ENCODE measurements around the gene ACTL10. TPM values are rescaled to one million over a fixed set of nuclear protein-coding genes. Genes with fewer than 3 reads are reported as not detected.

The ACTL10 gene
- total RNA-seq, 4 donors from 2014 or later, result 1.5 to 14.1 (median 3.0) TPM; not detected in 1

DNA sequence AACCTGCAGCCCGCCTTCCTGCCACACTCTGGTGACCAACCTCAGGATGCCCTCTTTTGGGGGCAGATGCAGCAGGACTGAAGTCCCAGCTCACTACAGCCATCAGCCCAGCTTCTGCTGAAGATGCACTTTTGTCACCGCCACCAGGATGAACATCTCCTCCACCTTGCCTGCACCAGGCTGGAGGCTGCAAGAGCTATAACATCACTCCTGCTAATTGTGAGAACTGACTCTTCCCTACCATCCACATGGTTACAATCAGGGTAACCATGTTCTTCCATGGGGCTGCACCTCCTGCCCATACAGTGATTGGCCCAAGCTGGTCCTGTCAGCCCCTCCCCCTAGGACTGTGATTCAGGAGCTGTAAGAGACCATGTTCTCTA is 2.0 kb upstream of the ACTL10 start:
- DNase-seq, result no peak
- Histone ChIP-seq H3K36me3 (peaks cover 0 to 5% (median 0%) of the 10 kb centered on the region in 4 donors), H3K4me1 (peaks cover 15 to 42% (median 34%) of the 10 kb centered on the region in 4 donors), H3K9me3 (no peaks in the 10 kb centered on the region), H3K4me3 (no peak overlapping the region), H3K27me3 (no peaks in the 10 kb centered on the region), H3K27ac (peak overlapping the region in 2 of 4 donors; percentile 90)
- in situ Hi-C loops (cut with MboI; ENCODE audit: low pct_ligation_motif_present in 1 of 4, low pct_unique_long_range_greater_than_20kb in 1 of 4, low sequenced_read_pairs in 3 of 4) (no loop called here), intact Hi-C loops (cut with DNase I; ENCODE audit: low total_unique reads) (no loop called here)
- WGBS, 2 donors (ENCODE audit: low coverage in 1 of 2), result 100% methylated on average over 2 of the region's 2 CpGs; no CpG with 5 or more reads in 1 of the 2 donors
- TF ChIP-seq EP300 (IDR thresholded peaks at IDR 0.05; ENCODE audit: low read depth) (no peak), POLR2A (IDR thresholded peaks at IDR 0.05) (no peak), POLR2AphosphoS5 (IDR thresholded peaks at IDR 0.05) (no peak)
- TF ChIP-seq, protein P1, sequence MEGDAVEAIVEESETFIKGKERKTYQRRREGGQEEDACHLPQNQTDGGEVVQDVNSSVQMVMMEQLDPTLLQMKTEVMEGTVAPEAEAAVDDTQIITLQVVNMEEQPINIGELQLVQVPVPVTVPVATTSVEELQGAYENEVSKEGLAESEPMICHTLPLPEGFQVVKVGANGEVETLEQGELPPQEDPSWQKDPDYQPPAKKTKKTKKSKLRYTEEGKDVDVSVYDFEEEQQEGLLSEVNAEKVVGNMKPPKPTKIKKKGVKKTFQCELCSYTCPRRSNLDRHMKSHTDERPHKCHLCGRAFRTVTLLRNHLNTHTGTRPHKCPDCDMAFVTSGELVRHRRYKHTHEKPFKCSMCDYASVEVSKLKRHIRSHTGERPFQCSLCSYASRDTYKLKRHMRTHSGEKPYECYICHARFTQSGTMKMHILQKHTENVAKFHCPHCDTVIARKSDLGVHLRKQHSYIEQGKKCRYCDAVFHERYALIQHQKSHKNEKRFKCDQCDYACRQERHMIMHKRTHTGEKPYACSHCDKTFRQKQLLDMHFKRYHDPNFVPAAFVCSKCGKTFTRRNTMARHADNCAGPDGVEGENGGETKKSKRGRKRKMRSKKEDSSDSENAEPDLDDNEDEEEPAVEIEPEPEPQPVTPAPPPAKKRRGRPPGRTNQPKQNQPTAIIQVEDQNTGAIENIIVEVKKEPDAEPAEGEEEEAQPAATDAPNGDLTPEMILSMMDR (IDR thresholded peaks at IDR 0.05), result no peak

DNA sequence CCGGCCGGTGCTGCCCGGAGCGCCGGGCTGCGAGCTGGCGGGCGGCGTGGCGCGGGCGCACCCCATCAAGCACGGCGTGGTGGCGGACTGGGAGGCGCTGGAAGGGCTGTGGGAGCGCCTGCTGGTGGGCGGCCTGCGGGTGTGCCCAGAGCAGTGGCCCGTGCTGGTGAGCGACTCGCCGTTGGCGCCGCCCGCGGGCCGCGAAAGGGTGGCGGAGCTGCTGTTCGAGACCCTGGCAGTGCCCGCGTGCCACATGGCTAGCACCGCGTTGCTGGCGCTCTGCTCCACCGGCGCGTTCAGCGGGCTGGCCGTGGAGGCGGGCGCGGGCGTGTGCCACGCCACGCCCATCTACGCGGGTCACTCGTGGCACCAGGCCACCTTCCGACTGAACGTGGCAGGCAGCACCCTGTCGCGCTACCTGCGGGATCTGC is 517 bp downstream of the ACTL10 start:
- DNase-seq, result peak; percentile 77
- Histone ChIP-seq H3K4me3 (peak overlapping the region; percentile 10 to 68 (median 53)), H3K27me3 (no peaks in the 10 kb centered on the region), H3K27ac (peak overlapping the region; percentile 91 to 99 (median 96)), H3K36me3 (peaks cover 0 to 5% (median 0%) of the 10 kb centered on the region in 4 donors), H3K4me1 (peaks cover 15 to 43% (median 34%) of the 10 kb centered on the region in 4 donors), H3K9me3 (no peaks in the 10 kb centered on the region)
- 7% methylated on average over 31 of the region's 55 CpGs; no CpG with 5 or more reads in 1 of the 2 donors for WGBS, 2 donors (ENCODE audit: low coverage in 1 of 2)
- in situ Hi-C loops (cut with MboI; ENCODE audit: low pct_ligation_motif_present in 1 of 4, low pct_unique_long_range_greater_than_20kb in 1 of 4, low sequenced_read_pairs in 3 of 4) (no loop called here), intact Hi-C loops (cut with DNase I; ENCODE audit: low total_unique reads) (no loop called here)
- TF ChIP-seq EP300 (IDR thresholded peaks at IDR 0.05; ENCODE audit: low read depth) (no peak), POLR2AphosphoS5 (IDR thresholded peaks at IDR 0.05) (peak in 1 of 3 donors; percentile 12)
- TF ChIP-seq, protein P1 (IDR thresholded peaks at IDR 0.05), result no peak

DNA sequence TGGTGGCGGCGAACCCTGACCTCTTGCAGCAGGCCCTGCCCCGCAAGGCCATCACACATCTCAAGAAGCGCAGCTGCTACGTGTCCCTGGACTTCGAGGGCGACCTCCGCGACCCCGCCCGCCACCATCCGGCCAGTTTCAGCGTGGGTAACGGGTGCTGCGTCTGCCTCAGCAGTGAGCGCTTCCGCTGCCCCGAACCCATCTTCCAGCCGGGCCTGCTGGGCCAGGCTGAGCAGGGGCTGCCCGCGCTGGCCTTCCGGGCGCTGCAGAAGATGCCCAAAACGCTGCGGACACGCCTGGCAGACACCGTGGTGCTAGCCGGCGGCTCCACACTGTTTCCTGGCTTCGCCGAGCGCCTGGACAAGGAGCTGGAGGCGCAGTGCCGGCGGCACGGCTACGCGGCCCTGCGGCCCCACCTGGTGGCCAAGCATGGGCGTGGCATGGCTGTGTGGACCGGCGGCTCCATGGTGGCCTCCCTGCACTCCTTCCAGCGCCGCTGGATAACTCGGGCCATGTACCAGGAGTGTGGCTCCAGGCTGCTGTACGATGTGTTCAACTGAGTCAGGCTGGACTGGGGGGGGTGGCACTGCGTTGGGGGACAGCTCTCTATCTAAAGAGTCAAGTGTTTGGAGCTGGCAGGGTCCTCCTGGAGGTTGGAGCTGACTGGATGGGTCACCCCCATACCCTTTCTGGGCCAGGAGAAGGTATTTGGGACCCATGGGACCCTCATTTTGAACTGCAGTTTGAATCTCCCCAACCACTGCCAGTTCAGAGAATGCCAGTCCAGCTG is 1.1 kb downstream of the ACTL10 start:
- Histone ChIP-seq H3K4me3 (peak overlapping the region; percentile 10 to 68 (median 53)), H3K36me3 (peaks cover 0 to 5% (median 0%) of the 10 kb centered on the region in 4 donors), H3K9me3 (no peaks in the 10 kb centered on the region), H3K27ac (peak overlapping the region; percentile 91 to 99 (median 96)), H3K27me3 (no peaks in the 10 kb centered on the region), H3K4me1 (peaks cover 15 to 44% (median 37%) of the 10 kb centered on the region in 4 donors)
- TF ChIP-seq POLR2A (IDR thresholded peaks at IDR 0.05) (peak; percentile 27), POLR2AphosphoS5 (IDR thresholded peaks at IDR 0.05) (peak in 2 of 3 donors; percentile 2 to 37), EP300 (IDR thresholded peaks at IDR 0.05; ENCODE audit: low read depth) (no peak)
- TF ChIP-seq, protein P1 (IDR thresholded peaks at IDR 0.05), result peak; percentile 89 to 95 (median 92)
- DNase-seq, result peak; percentile 88
- intact Hi-C loops (cut with DNase I; ENCODE audit: low total_unique reads) (no loop called here), in situ Hi-C loops (cut with MboI; ENCODE audit: low pct_ligation_motif_present in 1 of 4, low pct_unique_long_range_greater_than_20kb in 1 of 4, low sequenced_read_pairs in 3 of 4) (no loop called here)
- 14 to 16% methylated on average over 1 to 44 of the region's 47 CpGs for WGBS, 2 donors (ENCODE audit: low coverage in 1 of 2)

DNA sequence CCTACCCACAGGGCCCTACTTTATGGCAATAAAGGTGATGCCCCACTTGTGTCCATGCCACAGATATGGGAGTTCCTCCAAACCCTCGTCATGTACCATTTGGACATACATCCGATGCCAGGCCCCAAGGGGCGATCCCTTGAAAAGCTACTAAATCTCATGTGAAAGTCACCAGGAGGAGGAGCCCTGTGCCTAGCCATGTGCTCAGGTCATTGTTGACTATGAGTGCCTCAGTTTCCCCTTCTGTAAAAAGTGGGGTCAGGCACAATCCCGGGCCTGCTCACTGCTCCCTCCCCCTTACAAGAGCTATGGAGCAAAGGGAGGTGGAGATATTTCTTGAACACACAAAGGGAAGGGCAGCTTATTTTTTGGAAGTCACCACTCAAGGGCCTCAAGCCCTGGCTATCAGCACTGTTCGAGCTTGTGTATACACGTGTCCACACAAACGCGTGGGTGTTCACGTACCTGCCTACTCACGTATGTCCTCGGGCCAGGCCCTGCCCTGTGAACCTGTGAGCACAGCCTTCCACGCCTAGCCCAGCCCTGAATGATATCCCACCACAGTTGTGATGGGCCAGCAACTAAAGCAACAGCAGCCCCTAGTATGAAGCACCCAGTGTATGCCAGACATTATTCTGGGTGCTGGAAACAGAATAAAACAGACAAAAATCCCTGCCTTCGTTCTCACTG is 1.9 kb downstream of the ACTL10 start:
- no peak for DNase-seq
- WGBS, 2 donors (ENCODE audit: low coverage in 1 of 2), result 85% methylated on average over 13 of the region's 13 CpGs; no CpG with 5 or more reads in 1 of the 2 donors
- TF ChIP-seq POLR2AphosphoS5 (IDR thresholded peaks at IDR 0.05) (no peak), EP300 (IDR thresholded peaks at IDR 0.05; ENCODE audit: low read depth) (no peak), POLR2A (IDR thresholded peaks at IDR 0.05) (no peak)
- TF ChIP-seq, protein P1 (IDR thresholded peaks at IDR 0.05), result no peak
- intact Hi-C loops (cut with DNase I; ENCODE audit: low total_unique reads) (no loop called here), in situ Hi-C loops (cut with MboI; ENCODE audit: low pct_ligation_motif_present in 1 of 4, low pct_unique_long_range_greater_than_20kb in 1 of 4, low sequenced_read_pairs in 3 of 4) (no loop called here)
- Histone ChIP-seq H3K36me3 (peaks cover 0 to 5% (median 0%) of the 10 kb centered on the region in 4 donors), H3K9me3 (no peaks in the 10 kb centered on the region), H3K4me3 (no peak overlapping the region), H3K4me1 (peaks cover 20 to 48% (median 41%) of the 10 kb centered on the region in 4 donors), H3K27me3 (no peaks in the 10 kb centered on the region), H3K27ac (peak overlapping the region in 3 of 4 donors; percentile 93 to 99 (median 98))
